ENCODE data around the gene UPP1. TPM values are rescaled to one million over a fixed set of nuclear protein-coding genes. Genes with fewer than 3 reads are reported as not detected.

The UPP1 gene
- total and polyA plus RNA-seq, 2 of the 13 experiments (the other 11 are each of a cell fraction or from before 2014, with no cell fraction given) = 5.7 to 9.8 TPM

- TF ChIP-seq PBX2 (CRISPR knock-in tag; IDR thresholded peaks at IDR 0.05) (no peak), SNAPC4 (CRISPR knock-in tag; IDR thresholded peaks at IDR 0.05) (no peak), MBNL3 (CRISPR knock-in tag; conservative IDR thresholded peaks at IDR 0.05) (no peak), FLYWCH1 (CRISPR knock-in tag; IDR thresholded peaks at IDR 0.05) (no peak), RARA (CRISPR knock-in tag; IDR thresholded peaks at IDR 0.05) (no peak), ZFP37 (CRISPR knock-in tag; IDR thresholded peaks at IDR 0.05; ENCODE audit: borderline replicate concordance) (no peak), DNMT1 (CRISPR knock-in tag; IDR thresholded peaks at IDR 0.05) (no peak), ZFP36L1 (CRISPR knock-in tag; IDR thresholded peaks at IDR 0.05) (no peak), CENPX (CRISPR knock-in tag; IDR thresholded peaks at IDR 0.05) (no peak), SP1 (IDR thresholded peaks at IDR 0.05) (no peak), SP1 (CRISPR knock-in tag; IDR thresholded peaks at IDR 0.05) (no peak), SRSF9 (IDR thresholded peaks at IDR 0.05; ENCODE audit: borderline replicate concordance, insufficient read depth, low read depth, low read length, poor library complexity, severe bottlenecking) (no peak), ZBTB8A (CRISPR knock-in tag; IDR thresholded peaks at IDR 0.05; ENCODE audit: borderline replicate concordance, low read depth) (no peak), MXI1 (IDR thresholded peaks at IDR 0.05; ENCODE audit: borderline replicate concordance, low read depth, low read length) (no peak), PPARG (CRISPR knock-in tag; conservative IDR thresholded peaks at IDR 0.05) (no peak)
These were observed 27.0 kb downstream of the UPP1 start (continued) for GRCh38 chr7:48116043-48116442.

Measured in HepG2 (cell line).